GM10266 (cell line): ENCODE measurements around the gene RHPN2.

Experiments used
- DNase-seq: peaks from one replicate; pipeline ENCODE4 v3.0.0; 2012; ENCODE audit errors: extremely low spot score
- CTCF ChIP-seq: IDR thresholded peaks from 2 replicates; pipeline ENCODE4 v1.5.1; 2012; ENCODE audit warnings: mild to moderate bottlenecking, low read depth; ENCODE audit not compliant: control insufficient read depth, insufficient read depth; ENCODE audit errors: missing control alignments

Gene RHPN2

GRCh38 chr19:33100894-33101644 lies 36.4 kb upstream of the RHPN2 start:
- no peak for DNase-seq

GRCh38 chr19:33098055-33098534 lies 33.4 kb upstream of the RHPN2 start:
- DNase-seq, result no peak
- TF ChIP-seq CTCF, result no peak

More at GRCh38 chr19:33100894-33101644, 36.4 kb upstream of the RHPN2 start:
- TF ChIP-seq CTCF, result no peak

GRCh38 chr19:33096005-33096404 lies 31.3 kb upstream of the RHPN2 start:
- TF ChIP-seq CTCF, result no peak
- DNase-seq, result no peak

GRCh38 chr19:33094436-33095067 lies 29.9 kb upstream of the RHPN2 start:
- no peak for DNase-seq
- no peak for TF ChIP-seq CTCF

GRCh38 chr19:33093420-33094210 lies 28.9 kb upstream of the RHPN2 start:
- DNase-seq, result no peak
- TF ChIP-seq CTCF, result no peak

- TF ChIP-seq CTCF, result no peak
Measured at GRCh38 chr19:33090179-33090578, 25.5 kb upstream of the RHPN2 start.

More at GRCh38 chr19:33090179-33090578, 25.5 kb upstream of the RHPN2 start:
- no peak for DNase-seq
